Measurements from ENCODE around the gene HSD3B2. TPM values are rescaled to one million over a fixed set of nuclear protein-coding genes. Genes with fewer than 3 reads are reported as not detected.
A peak's percentile ranks its signal among the peaks of the same experiment; 100 is the strongest.

HSD3B2 gene
- total and polyA plus RNA-seq, 2 of the 13 experiments (the other 11 are each of a cell fraction or from before 2014, with no cell fraction given): 0.20 TPM; not detected in 1

DNA sequence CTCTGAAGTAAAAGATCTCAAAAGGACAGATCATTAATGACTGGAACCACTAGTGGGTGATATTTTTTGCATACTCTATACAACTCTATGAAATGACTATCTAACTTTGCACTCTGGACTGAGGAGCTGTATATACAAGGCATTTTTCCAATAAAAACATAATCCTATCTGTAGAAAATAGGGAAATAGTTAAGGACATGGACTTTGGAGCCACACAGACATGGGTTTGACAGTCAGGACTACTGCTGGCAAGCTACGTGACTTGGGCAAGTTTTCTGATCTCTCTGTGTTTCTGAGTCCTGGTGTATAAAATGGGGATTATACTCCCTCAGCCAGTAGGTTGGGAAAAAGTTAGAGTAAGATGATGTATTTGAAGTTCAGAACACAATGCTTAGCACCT lies 20.9 kb upstream of the HSD3B2 start (continued):
- TF ChIP-seq, protein P1, sequence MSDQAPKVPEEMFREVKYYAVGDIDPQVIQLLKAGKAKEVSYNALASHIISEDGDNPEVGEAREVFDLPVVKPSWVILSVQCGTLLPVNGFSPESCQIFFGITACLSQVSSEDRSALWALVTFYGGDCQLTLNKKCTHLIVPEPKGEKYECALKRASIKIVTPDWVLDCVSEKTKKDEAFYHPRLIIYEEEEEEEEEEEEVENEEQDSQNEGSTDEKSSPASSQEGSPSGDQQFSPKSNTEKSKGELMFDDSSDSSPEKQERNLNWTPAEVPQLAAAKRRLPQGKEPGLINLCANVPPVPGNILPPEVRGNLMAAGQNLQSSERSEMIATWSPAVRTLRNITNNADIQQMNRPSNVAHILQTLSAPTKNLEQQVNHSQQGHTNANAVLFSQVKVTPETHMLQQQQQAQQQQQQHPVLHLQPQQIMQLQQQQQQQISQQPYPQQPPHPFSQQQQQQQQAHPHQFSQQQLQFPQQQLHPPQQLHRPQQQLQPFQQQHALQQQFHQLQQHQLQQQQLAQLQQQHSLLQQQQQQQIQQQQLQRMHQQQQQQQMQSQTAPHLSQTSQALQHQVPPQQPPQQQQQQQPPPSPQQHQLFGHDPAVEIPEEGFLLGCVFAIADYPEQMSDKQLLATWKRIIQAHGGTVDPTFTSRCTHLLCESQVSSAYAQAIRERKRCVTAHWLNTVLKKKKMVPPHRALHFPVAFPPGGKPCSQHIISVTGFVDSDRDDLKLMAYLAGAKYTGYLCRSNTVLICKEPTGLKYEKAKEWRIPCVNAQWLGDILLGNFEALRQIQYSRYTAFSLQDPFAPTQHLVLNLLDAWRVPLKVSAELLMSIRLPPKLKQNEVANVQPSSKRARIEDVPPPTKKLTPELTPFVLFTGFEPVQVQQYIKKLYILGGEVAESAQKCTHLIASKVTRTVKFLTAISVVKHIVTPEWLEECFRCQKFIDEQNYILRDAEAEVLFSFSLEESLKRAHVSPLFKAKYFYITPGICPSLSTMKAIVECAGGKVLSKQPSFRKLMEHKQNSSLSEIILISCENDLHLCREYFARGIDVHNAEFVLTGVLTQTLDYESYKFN (CRISPR knock-in tag; conservative IDR thresholded peaks at IDR 0.05): 0 out of 2 replicates have a peak, but pooled peaks have one; percentile 18

DNA sequence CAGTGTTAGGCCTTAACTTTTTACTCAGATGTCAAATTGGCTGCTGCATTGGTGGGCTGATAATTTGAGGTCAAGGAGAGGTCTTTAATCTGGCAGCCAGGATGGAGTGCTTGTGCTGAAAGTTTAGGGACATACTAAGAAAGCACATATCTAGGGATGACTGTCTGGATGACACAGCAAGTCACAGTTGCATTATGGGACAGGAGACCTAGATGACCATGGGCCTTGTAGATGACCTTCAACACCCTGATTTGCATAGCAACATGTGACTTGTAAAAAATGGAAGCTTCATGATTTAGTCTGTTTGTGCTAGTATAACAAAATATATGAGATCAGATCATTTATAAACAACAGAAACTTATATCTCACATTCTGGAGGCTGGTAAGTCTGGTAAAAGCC lies 18.0 kb upstream of the HSD3B2 start:
- FAIRE-seq (no peak), DNase-seq (ENCODE audit: low spot score) (no peak), ATAC-seq (no peak)
- no peak for TF ChIP-seq ZNF460 (CRISPR knock-in tag; IDR thresholded peaks at IDR 0.05; ENCODE audit: borderline replicate concordance)
- intact Hi-C loops (cut with micrococcal nuclease; ENCODE audit: unreplicated experiment) (no loop called here), in situ Hi-C loops (cut with HindIII; ENCODE audit: extremely low pct_ligation_motif_present, low pct_unique_long_range_greater_than_20kb) (no loop called here)
- Histone ChIP-seq H3K9me3 (ENCODE audit: low read length) (no peaks in the 10 kb centered on the region), H3K4me2 (ENCODE audit: low read depth, low read length) (no peak overlapping the region), H3K9ac (ENCODE audit: insufficient read depth, low read depth, low read length) (no peak overlapping the region), H2AFZ (ENCODE audit: low read length) (no peak overlapping the region), H3K79me2 (ENCODE audit: insufficient read depth, low read length) (no peaks in the 10 kb centered on the region), H3K4me1 (ENCODE audit: insufficient read depth, low read length) (peaks cover 21% of the 10 kb centered on the region), H4K20me1 (ENCODE audit: insufficient read depth, low read length) (no peaks in the 10 kb centered on the region), H3K27me3 (ENCODE audit: control insufficient read depth in 1 of 2, insufficient read depth in 2 of 2, low read length in 2 of 2) (no peaks in the 10 kb centered on the region), H3K27ac (ENCODE audit: extremely low read length, insufficient read depth, low read length) (no peak overlapping the region), H3K36me3 (replicated peaks in 1 of 2; ENCODE audit: control insufficient read depth in 1 of 2, insufficient read depth in 2 of 2, low read length in 2 of 2) (no peaks in the 10 kb centered on the region), H3K4me3 (replicated peaks in 1 of 3; ENCODE audit: insufficient read depth in 1 of 3, low read depth in 2 of 3, low read length in 3 of 3) (no peak overlapping the region)
- no TSS peak for BruUV-seq (replicated peaks)
- POLR2A ChIA-PET: no interaction called here
- CTCF ChIA-PET (ENCODE audit: low intra/inter-chr PET ratio, low total read pairs): no interaction called here

- intact Hi-C loops (cut with micrococcal nuclease; ENCODE audit: unreplicated experiment) (no loop called here), in situ Hi-C loops (cut with HindIII; ENCODE audit: extremely low pct_ligation_motif_present, low pct_unique_long_range_greater_than_20kb) (no loop called here)
- Histone ChIP-seq H3K4me3 (replicated peaks in 1 of 3; ENCODE audit: insufficient read depth in 1 of 3, low read depth in 2 of 3, low read length in 3 of 3) (no peak overlapping the region), H3K36me3 (replicated peaks in 1 of 2; ENCODE audit: control insufficient read depth in 1 of 2, insufficient read depth in 2 of 2, low read length in 2 of 2) (no peaks in the 10 kb centered on the region), H3K4me1 (ENCODE audit: insufficient read depth, low read length) (peaks cover 21% of the 10 kb centered on the region), H3K9me3 (ENCODE audit: low read length) (no peaks in the 10 kb centered on the region), H3K9ac (ENCODE audit: insufficient read depth, low read depth, low read length) (no peak overlapping the region), H3K27me3 (ENCODE audit: control insufficient read depth in 1 of 2, insufficient read depth in 2 of 2, low read length in 2 of 2) (no peaks in the 10 kb centered on the region), H3K79me2 (ENCODE audit: insufficient read depth, low read length) (no peaks in the 10 kb centered on the region), H3K4me2 (ENCODE audit: low read depth, low read length) (no peak overlapping the region), H4K20me1 (ENCODE audit: insufficient read depth, low read length) (no peaks in the 10 kb centered on the region), H2AFZ (ENCODE audit: low read length) (no peak overlapping the region), H3K27ac (ENCODE audit: extremely low read length, insufficient read depth, low read length) (no peak overlapping the region)
- ChIA-PET POLR2A (no interaction called here), CTCF (ENCODE audit: low intra/inter-chr PET ratio, low total read pairs) (no interaction called here)
- DNase-seq (ENCODE audit: low spot score): no peak
- ATAC-seq: no peak
- no TSS peak for BruUV-seq (replicated peaks)
- no peak for FAIRE-seq
- 4% methylated on average over 3 of the region's 3 CpGs for WGBS (ENCODE audit: low lambda C conversion rate)
- TF ChIP-seq, protein P2, sequence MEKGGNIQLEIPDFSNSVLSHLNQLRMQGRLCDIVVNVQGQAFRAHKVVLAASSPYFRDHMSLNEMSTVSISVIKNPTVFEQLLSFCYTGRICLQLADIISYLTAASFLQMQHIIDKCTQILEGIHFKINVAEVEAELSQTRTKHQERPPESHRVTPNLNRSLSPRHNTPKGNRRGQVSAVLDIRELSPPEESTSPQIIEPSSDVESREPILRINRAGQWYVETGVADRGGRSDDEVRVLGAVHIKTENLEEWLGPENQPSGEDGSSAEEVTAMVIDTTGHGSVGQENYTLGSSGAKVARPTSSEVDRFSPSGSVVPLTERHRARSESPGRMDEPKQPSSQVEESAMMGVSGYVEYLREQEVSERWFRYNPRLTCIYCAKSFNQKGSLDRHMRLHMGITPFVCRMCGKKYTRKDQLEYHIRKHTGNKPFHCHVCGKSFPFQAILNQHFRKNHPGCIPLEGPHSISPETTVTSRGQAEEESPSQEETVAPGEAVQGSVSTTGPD (CRISPR knock-in tag; IDR thresholded peaks at IDR 0.05): no peak
- TF ChIP-seq ZNF788 (CRISPR knock-in tag; IDR thresholded peaks at IDR 0.05; ENCODE audit: borderline replicate concordance): no peak
- TF ChIP-seq FOSL1 (CRISPR knock-in tag; IDR thresholded peaks at IDR 0.05; ENCODE audit: borderline replicate concordance): no peak
- TF ChIP-seq, protein P3, sequence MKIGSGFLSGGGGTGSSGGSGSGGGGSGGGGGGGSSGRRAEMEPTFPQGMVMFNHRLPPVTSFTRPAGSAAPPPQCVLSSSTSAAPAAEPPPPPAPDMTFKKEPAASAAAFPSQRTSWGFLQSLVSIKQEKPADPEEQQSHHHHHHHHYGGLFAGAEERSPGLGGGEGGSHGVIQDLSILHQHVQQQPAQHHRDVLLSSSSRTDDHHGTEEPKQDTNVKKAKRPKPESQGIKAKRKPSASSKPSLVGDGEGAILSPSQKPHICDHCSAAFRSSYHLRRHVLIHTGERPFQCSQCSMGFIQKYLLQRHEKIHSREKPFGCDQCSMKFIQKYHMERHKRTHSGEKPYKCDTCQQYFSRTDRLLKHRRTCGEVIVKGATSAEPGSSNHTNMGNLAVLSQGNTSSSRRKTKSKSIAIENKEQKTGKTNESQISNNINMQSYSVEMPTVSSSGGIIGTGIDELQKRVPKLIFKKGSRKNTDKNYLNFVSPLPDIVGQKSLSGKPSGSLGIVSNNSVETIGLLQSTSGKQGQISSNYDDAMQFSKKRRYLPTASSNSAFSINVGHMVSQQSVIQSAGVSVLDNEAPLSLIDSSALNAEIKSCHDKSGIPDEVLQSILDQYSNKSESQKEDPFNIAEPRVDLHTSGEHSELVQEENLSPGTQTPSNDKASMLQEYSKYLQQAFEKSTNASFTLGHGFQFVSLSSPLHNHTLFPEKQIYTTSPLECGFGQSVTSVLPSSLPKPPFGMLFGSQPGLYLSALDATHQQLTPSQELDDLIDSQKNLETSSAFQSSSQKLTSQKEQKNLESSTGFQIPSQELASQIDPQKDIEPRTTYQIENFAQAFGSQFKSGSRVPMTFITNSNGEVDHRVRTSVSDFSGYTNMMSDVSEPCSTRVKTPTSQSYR (CRISPR knock-in tag; IDR thresholded peaks at IDR 0.05; ENCODE audit: borderline replicate concordance): no peak
- no peak for TF ChIP-seq ZFP37 (CRISPR knock-in tag; IDR thresholded peaks at IDR 0.05; ENCODE audit: borderline replicate concordance)
- TF ChIP-seq ZNF207 (IDR thresholded peaks at IDR 0.05; ENCODE audit: borderline replicate concordance): no peak
These were observed 17.0 kb upstream of the HSD3B2 start for GRCh38 chr1:119397986-119398385.

All from HepG2 (cell line).